CD4-positive, alpha-beta T cell treated with Interleukin-21 for 1 hour (primary cell): ENCODE measurements around the gene ROPN1B.
"Not testable (repeated sequence)": the region's sequence is repeated elsewhere in the genome, so short reads cannot be mapped to it uniquely, and the experiment has no call there.

ENCODE experiments used
- DNase-seq: peaks from one replicate; pipeline ENCODE4 v3.0.0-alpha.2; 2020

Gene ROPN1B

GRCh38 chr3:125958511-125959316 is 10.3 kb upstream of the ROPN1B start:
- DNase-seq: no peak

GRCh38 chr3:125959317-125960065 is 9.5 kb upstream of the ROPN1B start:
- no peak for DNase-seq

- no peak for DNase-seq
These were observed 8.9 kb upstream of the ROPN1B start for GRCh38 chr3:125960066-125960424.

- DNase-seq: no peak
These were observed 8.3 kb upstream of the ROPN1B start for GRCh38 chr3:125960456-125961288.

- no peak for DNase-seq
These were observed 7.7 kb upstream of the ROPN1B start for GRCh38 chr3:125961289-125961589.

- DNase-seq: not testable (repeated sequence)
These were observed 5.1 kb upstream of the ROPN1B start for GRCh38 chr3:125963834-125964233.

- DNase-seq: no peak
These were observed 3.5 kb upstream of the ROPN1B start for GRCh38 chr3:125965505-125965904.

GRCh38 chr3:125967156-125967555 is 1.8 kb upstream of the ROPN1B start:
- DNase-seq: no peak

- DNase-seq: not testable (repeated sequence)
These were observed 857 bp upstream of the ROPN1B start for GRCh38 chr3:125968121-125968520.

- DNase-seq: peak; percentile 53
These were observed 3.3 kb downstream of the ROPN1B start for GRCh38 chr3:125971997-125972944.

- DNase-seq: not testable (repeated sequence)
These were observed 6.4 kb downstream of the ROPN1B start for GRCh38 chr3:125975245-125976002.

GRCh38 chr3:125976003-125976390 is 7.0 kb downstream of the ROPN1B start:
- not testable (repeated sequence) for DNase-seq

- not testable (repeated sequence) for DNase-seq
These were observed 8.1 kb downstream of the ROPN1B start for GRCh38 chr3:125977104-125977503.

GRCh38 chr3:125984951-125985350 is 16.0 kb downstream of the ROPN1B start:
- DNase-seq: not testable (repeated sequence)

- peak; percentile 64 for DNase-seq
These were observed 21.4 kb downstream of the ROPN1B start for GRCh38 chr3:125990253-125990970.

GRCh38 chr3:125996751-125997150 is 27.8 kb downstream of the ROPN1B start:
- not testable (repeated sequence) for DNase-seq

GRCh38 chr3:126002189-126002588 is 33.2 kb downstream of the ROPN1B start:
- DNase-seq: no peak

GRCh38 chr3:126003447-126004190 is 34.6 kb downstream of the ROPN1B start:
- DNase-seq: no peak

GRCh38 chr3:126004217-126004616 is 35.2 kb downstream of the ROPN1B start:
- no peak for DNase-seq

GRCh38 chr3:126004692-126005091 is 35.7 kb downstream of the ROPN1B start:
- DNase-seq: no peak
